ENCODE measurements around the gene TMX2. TPM values are rescaled to one million over a fixed set of nuclear protein-coding genes. Genes with fewer than 3 reads are reported as not detected.

Gene TMX2
- total RNA-seq, 1 donor from 2014 or later = 59.5 TPM

- Mint-ChIP-seq H3K27me3 (ENCODE audit: low read depth) (no peaks in the 10 kb centered on the region), H3K9me3 (ENCODE audit: low read depth) (no peaks in the 10 kb centered on the region), H3K27ac (ENCODE audit: unreplicated experiment) (peak within 1 kb of the TSS; percentile 100), H3K4me3 (ENCODE audit: unreplicated experiment) (peak within 1 kb of the TSS; percentile 100), H3K36me3 (ENCODE audit: low read depth) (no peaks in the 10 kb centered on the region), H3K4me1 (ENCODE audit: low read depth) (peaks cover 34% of the 10 kb centered on the region)
- TF ChIP-seq CTCF (IDR thresholded peaks at IDR 0.05) = peak; percentile 49
- no peak for DNase-seq (ENCODE audit: low spot score)
Observed at GRCh38 chr11:57761301-57762234, 49.2 kb downstream of the TMX2 start, which contains the start of gene CTNND1. Gene CTNND1, plus strand, starts transcription at chr11:57761802. Its CDS starts 29,677 bp downstream, at chr11:57791479.

- Mint-ChIP-seq H3K4me3 (ENCODE audit: unreplicated experiment) (peak overlapping the region; percentile 100), H3K4me1 (ENCODE audit: low read depth) (peaks cover 39% of the 10 kb centered on the region), H3K27me3 (ENCODE audit: low read depth) (no peaks in the 10 kb centered on the region), H3K36me3 (ENCODE audit: low read depth) (no peaks in the 10 kb centered on the region), H3K9me3 (ENCODE audit: low read depth) (no peaks in the 10 kb centered on the region), H3K27ac (ENCODE audit: unreplicated experiment) (peak overlapping the region; percentile 100)
- DNase-seq (ENCODE audit: low spot score) = no peak
- TF ChIP-seq CTCF (IDR thresholded peaks at IDR 0.05) = no peak
Observed at GRCh38 chr11:57762235-57762861, 50.0 kb downstream of the TMX2 start.

- TF ChIP-seq CTCF (IDR thresholded peaks at IDR 0.05) = peak; percentile 72
- no peak for DNase-seq (ENCODE audit: low spot score)
- H3K9me3 Mint-ChIP-seq (ENCODE audit: low read depth) = no peaks in the 10 kb centered on the region
- no peaks in the 10 kb centered on the region for H3K36me3 Mint-ChIP-seq (ENCODE audit: low read depth)
- H3K27ac Mint-ChIP-seq (ENCODE audit: unreplicated experiment) = peak overlapping the region; percentile 81
- H3K4me1 Mint-ChIP-seq (ENCODE audit: low read depth) = peaks cover 47% of the 10 kb centered on the region
- no peaks in the 10 kb centered on the region for H3K27me3 Mint-ChIP-seq (ENCODE audit: low read depth)
- peak overlapping the region; percentile 100 for H3K4me3 Mint-ChIP-seq (ENCODE audit: unreplicated experiment)
Observed at GRCh38 chr11:57763568-57763967, 51.2 kb downstream of the TMX2 start.

GRCh38 chr11:57764021-57764420, 51.6 kb downstream of the TMX2 start:
- H3K9me3 Mint-ChIP-seq (ENCODE audit: low read depth) = no peaks in the 10 kb centered on the region
- no peak for DNase-seq (ENCODE audit: low spot score)
- TF ChIP-seq CTCF (IDR thresholded peaks at IDR 0.05) = no peak
- no peaks in the 10 kb centered on the region for H3K27me3 Mint-ChIP-seq (ENCODE audit: low read depth)
- H3K36me3 Mint-ChIP-seq (ENCODE audit: low read depth) = no peaks in the 10 kb centered on the region
- peak overlapping the region; percentile 81 for H3K27ac Mint-ChIP-seq (ENCODE audit: unreplicated experiment)
- peak overlapping the region; percentile 100 for H3K4me3 Mint-ChIP-seq (ENCODE audit: unreplicated experiment)
- peaks cover 48% of the 10 kb centered on the region for H3K4me1 Mint-ChIP-seq (ENCODE audit: low read depth)

GRCh38 chr11:57764566-57764965, 52.2 kb downstream of the TMX2 start:
- H3K4me1 Mint-ChIP-seq (ENCODE audit: low read depth) = peaks cover 52% of the 10 kb centered on the region
- DNase-seq (ENCODE audit: low spot score) = no peak
- TF ChIP-seq CTCF (IDR thresholded peaks at IDR 0.05) = no peak

More at GRCh38 chr11:57764566-57764965, 52.2 kb downstream of the TMX2 start:
- no peaks in the 10 kb centered on the region for H3K9me3 Mint-ChIP-seq (ENCODE audit: low read depth)
- no peaks in the 10 kb centered on the region for H3K27me3 Mint-ChIP-seq (ENCODE audit: low read depth)
- H3K36me3 Mint-ChIP-seq (ENCODE audit: low read depth) = no peaks in the 10 kb centered on the region
- H3K27ac Mint-ChIP-seq (ENCODE audit: unreplicated experiment) = peak overlapping the region; percentile 81
- H3K4me3 Mint-ChIP-seq (ENCODE audit: unreplicated experiment) = peak overlapping the region; percentile 100
